Measurements from ENCODE around the gene NSD1.

DNA sequence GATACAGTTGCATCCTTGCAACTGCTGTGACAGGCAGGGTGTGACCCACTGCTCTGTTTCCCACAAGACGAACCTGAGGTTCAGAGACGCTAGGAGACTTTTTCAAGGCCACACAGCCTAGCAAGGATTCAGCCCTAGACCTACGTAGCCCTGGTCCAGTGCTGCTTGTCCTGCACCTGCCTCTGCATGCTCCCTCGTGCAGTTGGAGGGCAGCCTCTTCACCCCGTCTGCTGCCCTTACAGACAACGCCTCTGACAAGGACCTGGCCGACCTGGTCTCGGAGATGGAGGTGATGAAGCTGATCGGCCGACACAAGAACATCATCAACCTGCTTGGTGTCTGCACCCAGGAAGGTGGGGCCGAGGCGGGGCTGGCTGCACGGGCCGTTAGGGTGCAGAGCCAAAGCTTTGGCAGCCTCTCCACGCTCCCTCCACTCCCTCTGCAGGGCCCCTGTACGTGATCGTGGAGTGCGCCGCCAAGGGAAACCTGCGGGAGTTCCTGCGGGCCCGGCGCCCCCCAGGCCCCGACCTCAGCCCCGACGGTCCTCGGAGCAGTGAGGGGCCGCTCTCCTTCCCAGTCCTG is 38.4 kb upstream of the NSD1 start:
- TF ChIP-seq, protein P1, sequence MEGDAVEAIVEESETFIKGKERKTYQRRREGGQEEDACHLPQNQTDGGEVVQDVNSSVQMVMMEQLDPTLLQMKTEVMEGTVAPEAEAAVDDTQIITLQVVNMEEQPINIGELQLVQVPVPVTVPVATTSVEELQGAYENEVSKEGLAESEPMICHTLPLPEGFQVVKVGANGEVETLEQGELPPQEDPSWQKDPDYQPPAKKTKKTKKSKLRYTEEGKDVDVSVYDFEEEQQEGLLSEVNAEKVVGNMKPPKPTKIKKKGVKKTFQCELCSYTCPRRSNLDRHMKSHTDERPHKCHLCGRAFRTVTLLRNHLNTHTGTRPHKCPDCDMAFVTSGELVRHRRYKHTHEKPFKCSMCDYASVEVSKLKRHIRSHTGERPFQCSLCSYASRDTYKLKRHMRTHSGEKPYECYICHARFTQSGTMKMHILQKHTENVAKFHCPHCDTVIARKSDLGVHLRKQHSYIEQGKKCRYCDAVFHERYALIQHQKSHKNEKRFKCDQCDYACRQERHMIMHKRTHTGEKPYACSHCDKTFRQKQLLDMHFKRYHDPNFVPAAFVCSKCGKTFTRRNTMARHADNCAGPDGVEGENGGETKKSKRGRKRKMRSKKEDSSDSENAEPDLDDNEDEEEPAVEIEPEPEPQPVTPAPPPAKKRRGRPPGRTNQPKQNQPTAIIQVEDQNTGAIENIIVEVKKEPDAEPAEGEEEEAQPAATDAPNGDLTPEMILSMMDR (IDR thresholded peaks at IDR 0.05; ENCODE audit: low read depth, low read length, poor library complexity, severe bottlenecking) = no peak
- TF ChIP-seq EZH2phosphoT487 (IDR thresholded peaks at IDR 0.05; ENCODE audit: borderline replicate concordance, low read length) = no peak

Measured in DOHH2 (cell line).